ENCODE results near the gene MROH2A.

MROH2A gene

GRCh38 chr2:233801357-233802131 is 23.4 kb downstream of the MROH2A start:
- no peak overlapping the region for H3K27ac ChIP-seq (ENCODE audit: poor library complexity, severe bottlenecking)
- TF ChIP-seq, protein P1, sequence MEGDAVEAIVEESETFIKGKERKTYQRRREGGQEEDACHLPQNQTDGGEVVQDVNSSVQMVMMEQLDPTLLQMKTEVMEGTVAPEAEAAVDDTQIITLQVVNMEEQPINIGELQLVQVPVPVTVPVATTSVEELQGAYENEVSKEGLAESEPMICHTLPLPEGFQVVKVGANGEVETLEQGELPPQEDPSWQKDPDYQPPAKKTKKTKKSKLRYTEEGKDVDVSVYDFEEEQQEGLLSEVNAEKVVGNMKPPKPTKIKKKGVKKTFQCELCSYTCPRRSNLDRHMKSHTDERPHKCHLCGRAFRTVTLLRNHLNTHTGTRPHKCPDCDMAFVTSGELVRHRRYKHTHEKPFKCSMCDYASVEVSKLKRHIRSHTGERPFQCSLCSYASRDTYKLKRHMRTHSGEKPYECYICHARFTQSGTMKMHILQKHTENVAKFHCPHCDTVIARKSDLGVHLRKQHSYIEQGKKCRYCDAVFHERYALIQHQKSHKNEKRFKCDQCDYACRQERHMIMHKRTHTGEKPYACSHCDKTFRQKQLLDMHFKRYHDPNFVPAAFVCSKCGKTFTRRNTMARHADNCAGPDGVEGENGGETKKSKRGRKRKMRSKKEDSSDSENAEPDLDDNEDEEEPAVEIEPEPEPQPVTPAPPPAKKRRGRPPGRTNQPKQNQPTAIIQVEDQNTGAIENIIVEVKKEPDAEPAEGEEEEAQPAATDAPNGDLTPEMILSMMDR (IDR thresholded peaks at IDR 0.05; ENCODE audit: poor library complexity, severe bottlenecking) = no peak
- no peak for DNase-seq (ENCODE audit: low spot score)

DNA sequence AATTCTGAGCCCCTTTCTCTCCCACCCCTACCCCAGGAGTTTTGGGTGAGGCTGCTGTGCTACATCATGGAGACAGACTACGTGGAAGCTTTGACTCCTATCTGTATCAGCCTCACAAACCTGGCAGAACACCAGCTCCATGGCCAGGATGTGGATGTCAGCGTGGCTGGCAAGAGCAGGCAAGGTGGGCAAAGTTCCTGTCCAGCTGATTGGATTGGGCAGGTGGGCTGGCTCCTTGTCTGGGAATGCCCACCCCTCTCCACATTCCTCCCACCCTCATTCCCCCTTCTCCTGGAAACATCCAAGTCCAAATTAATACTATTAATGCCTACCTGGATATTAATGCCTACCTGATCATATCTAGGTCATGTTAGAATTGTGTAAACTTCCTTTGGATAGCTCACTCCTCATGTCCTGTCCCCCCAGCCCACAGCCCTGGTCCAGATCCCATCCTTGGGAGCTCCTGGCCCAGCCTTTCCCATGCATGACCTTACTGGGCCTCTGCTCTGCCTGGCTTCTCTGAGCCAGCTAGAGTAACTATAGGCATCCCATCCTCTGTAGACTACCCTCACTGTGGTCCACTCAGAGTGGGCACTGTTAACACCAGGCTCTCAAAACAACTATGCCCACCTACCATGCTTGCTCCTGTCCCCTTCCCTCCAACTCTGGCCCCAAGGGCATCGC is 24.1 kb downstream of the MROH2A start:
- Histone ChIP-seq H3K27me3 (ENCODE audit: insufficient read depth, poor library complexity, severe bottlenecking) (no peaks in the 10 kb centered on the region), H3K27ac (ENCODE audit: poor library complexity, severe bottlenecking) (no peak overlapping the region), H3K36me3 (ENCODE audit: low read depth) (no peaks in the 10 kb centered on the region), H3K4me1 (ENCODE audit: insufficient read depth, poor library complexity, severe bottlenecking) (no peaks in the 10 kb centered on the region), H3K4me3 (ENCODE audit: severe bottlenecking) (no peak overlapping the region), H3K9me3 (ENCODE audit: severe bottlenecking) (no peaks in the 10 kb centered on the region)
- no peak for DNase-seq (ENCODE audit: low spot score)
- TF ChIP-seq, protein P1 (IDR thresholded peaks at IDR 0.05; ENCODE audit: poor library complexity, severe bottlenecking) = no peak
- ATAC-seq (ENCODE audit: low read depth) = no peak

More at GRCh38 chr2:233801357-233802131, 23.4 kb downstream of the MROH2A start:
- no peaks in the 10 kb centered on the region for H3K27me3 ChIP-seq (ENCODE audit: insufficient read depth, poor library complexity, severe bottlenecking)
- no peaks in the 10 kb centered on the region for H3K36me3 ChIP-seq (ENCODE audit: low read depth)
- peak; percentile 68 for ATAC-seq (ENCODE audit: low read depth)
- H3K9me3 ChIP-seq (ENCODE audit: severe bottlenecking) = no peaks in the 10 kb centered on the region
- no peaks in the 10 kb centered on the region for H3K4me1 ChIP-seq (ENCODE audit: insufficient read depth, poor library complexity, severe bottlenecking)
- H3K4me3 ChIP-seq (ENCODE audit: severe bottlenecking) = no peak overlapping the region

- Histone ChIP-seq H3K9me3 (ENCODE audit: severe bottlenecking) (no peaks in the 10 kb centered on the region), H3K4me3 (ENCODE audit: severe bottlenecking) (no peak overlapping the region), H3K4me1 (ENCODE audit: insufficient read depth, poor library complexity, severe bottlenecking) (no peaks in the 10 kb centered on the region), H3K27me3 (ENCODE audit: insufficient read depth, poor library complexity, severe bottlenecking) (no peaks in the 10 kb centered on the region), H3K36me3 (ENCODE audit: low read depth) (no peaks in the 10 kb centered on the region), H3K27ac (ENCODE audit: poor library complexity, severe bottlenecking) (no peak overlapping the region)
- TF ChIP-seq, protein P1 (IDR thresholded peaks at IDR 0.05; ENCODE audit: poor library complexity, severe bottlenecking) = no peak
- no peak for ATAC-seq (ENCODE audit: low read depth)
- DNase-seq (ENCODE audit: low spot score) = no peak
Observed at GRCh38 chr2:233803292-233803911, 25.3 kb downstream of the MROH2A start.

DNA sequence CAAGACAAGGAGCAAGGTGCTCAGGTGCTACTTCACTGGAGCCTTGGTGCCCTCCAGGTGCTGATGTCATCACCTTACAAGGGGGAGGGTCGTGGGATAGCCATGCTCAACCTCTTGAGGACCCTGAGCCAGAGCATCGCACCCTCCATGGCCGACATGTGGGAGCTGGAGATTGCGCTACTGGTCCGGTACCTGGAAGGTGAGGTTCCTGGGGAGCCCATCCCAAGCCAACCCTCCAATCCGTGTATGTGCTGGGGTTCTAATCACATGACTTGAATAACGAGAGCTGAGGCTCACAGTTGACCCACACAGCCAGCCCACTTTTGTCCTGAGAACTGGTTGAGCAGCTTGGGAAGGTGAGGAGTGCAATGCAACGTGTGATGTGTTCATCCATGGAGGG is 25.9 kb downstream of the MROH2A start:
- no peak for ATAC-seq (ENCODE audit: low read depth)
- Histone ChIP-seq H3K4me1 (ENCODE audit: insufficient read depth, poor library complexity, severe bottlenecking) (no peaks in the 10 kb centered on the region), H3K9me3 (ENCODE audit: severe bottlenecking) (no peaks in the 10 kb centered on the region), H3K4me3 (ENCODE audit: severe bottlenecking) (no peak overlapping the region), H3K27ac (ENCODE audit: poor library complexity, severe bottlenecking) (no peak overlapping the region), H3K36me3 (ENCODE audit: low read depth) (no peaks in the 10 kb centered on the region), H3K27me3 (ENCODE audit: insufficient read depth, poor library complexity, severe bottlenecking) (no peaks in the 10 kb centered on the region)
- TF ChIP-seq, protein P1 (IDR thresholded peaks at IDR 0.05; ENCODE audit: poor library complexity, severe bottlenecking) = no peak
- DNase-seq (ENCODE audit: low spot score) = peak; percentile 36
